Skeletal muscle tissue (tissue), 4 donors: ENCODE measurements around the gene C19orf47. TPM values are rescaled to one million over a fixed set of nuclear protein-coding genes. Genes with fewer than 3 reads are reported as not detected.
"Not testable (repeated sequence)": the region's sequence is repeated elsewhere in the genome, so short reads cannot be mapped to it uniquely, and the experiment has no call there.

Experiments used
- H3K27ac ChIP-seq: one replicate; pipeline ENCODE4 v1.7.0; 2013; ENCODE audit warnings: mild to moderate bottlenecking, low read depth, low read length, inconsistent platforms
- H3K27me3 ChIP-seq, 3 donors: one replicate each; pipeline ENCODE4 v1.7.0; 2013; ENCODE audit warnings: low read length in 3 of 3; ENCODE audit not compliant: control insufficient read depth in 3 of 3, insufficient read depth in 3 of 3
- H3K36me3 ChIP-seq, 3 donors: one replicate each; pipeline ENCODE4 v1.7.0; 2013; ENCODE audit warnings: low read length in 3 of 3; ENCODE audit not compliant: control insufficient read depth in 3 of 3, insufficient read depth in 3 of 3
- H3K4me1 ChIP-seq, 3 donors: one replicate each; pipeline ENCODE4 v1.7.0; 2013; ENCODE audit warnings: low read length in 3 of 3, mild to moderate bottlenecking in 3 of 3; ENCODE audit not compliant: control insufficient read depth in 3 of 3, insufficient read depth in 3 of 3
- H3K4me3 ChIP-seq, 3 donors: one replicate each; pipeline ENCODE4 v1.7.0; 2013; ENCODE audit warnings: low read length in 3 of 3
- H3K9ac ChIP-seq, 3 donors: one replicate each; pipeline ENCODE4 v1.7.0; 2013; ENCODE audit warnings: low read length in 3 of 3, mild to moderate bottlenecking in 3 of 3, moderate library complexity in 2 of 3, low read depth in 1 of 3
- H3K9me3 ChIP-seq, 3 donors: one replicate each; pipeline ENCODE4 v1.7.0; 2013; ENCODE audit warnings: low read length in 3 of 3; ENCODE audit not compliant: control insufficient read depth in 3 of 3
- total RNA-seq: library from RNA; depleted of rRNA; stranded (reverse); fragments of >200 nt; gene quantifications from one replicate; pipeline ENCODE4 v1.2.3, GENCODE V29; 2014
- donor health status: Osteomylitis.

The C19orf47 gene
- total RNA-seq, 1 donor from 2014 or later, result 35.0 TPM

DNA sequence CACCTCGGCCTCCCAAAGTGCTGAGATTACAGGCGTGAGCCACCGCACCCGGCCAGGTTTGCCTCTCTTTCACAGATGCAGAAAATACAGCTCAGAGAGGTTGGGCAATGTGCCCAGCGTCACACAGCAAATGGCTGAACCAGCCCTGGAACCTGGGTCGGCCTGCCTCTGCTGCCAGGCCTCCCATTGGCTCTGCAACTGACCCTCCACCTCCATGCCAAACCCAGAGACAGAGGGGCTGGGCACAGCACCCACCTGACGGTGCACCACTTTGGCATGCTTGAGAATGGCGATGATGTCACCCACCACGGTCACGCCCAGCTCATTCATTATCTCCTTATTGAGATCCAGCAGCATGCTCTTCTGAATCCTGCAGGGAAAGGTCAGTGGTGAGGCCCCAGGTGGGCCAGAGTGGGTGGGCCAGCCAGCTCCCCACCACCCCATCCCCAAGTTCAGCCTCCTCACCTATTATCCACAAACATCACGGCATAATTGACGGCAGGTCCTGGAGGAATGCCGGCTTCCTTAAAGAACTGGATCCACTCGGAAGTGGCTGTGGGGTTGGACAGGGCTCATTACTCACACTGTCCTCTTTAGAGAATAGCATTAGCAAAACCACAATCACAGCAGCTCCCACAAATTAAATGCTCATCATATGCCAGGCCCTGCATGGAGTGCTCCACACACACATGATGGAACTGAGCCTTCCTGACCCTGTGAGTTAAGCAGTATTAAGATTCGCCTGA is 12.2 kb downstream of the C19orf47 start:
- Histone ChIP-seq H3K4me3 (no peak overlapping the region), H3K9me3 (no peaks in the 10 kb centered on the region), H3K27ac (no peak overlapping the region), H3K27me3 (no peaks in the 10 kb centered on the region), H3K9ac (peak overlapping the region in 1 of 3 donors; percentile 43), H3K4me1 (peaks cover 0 to 6% (median 2%) of the 10 kb centered on the region in 3 donors), H3K36me3 (peaks cover 41 to 49% (median 48%) of the 10 kb centered on the region in 3 donors)

DNA sequence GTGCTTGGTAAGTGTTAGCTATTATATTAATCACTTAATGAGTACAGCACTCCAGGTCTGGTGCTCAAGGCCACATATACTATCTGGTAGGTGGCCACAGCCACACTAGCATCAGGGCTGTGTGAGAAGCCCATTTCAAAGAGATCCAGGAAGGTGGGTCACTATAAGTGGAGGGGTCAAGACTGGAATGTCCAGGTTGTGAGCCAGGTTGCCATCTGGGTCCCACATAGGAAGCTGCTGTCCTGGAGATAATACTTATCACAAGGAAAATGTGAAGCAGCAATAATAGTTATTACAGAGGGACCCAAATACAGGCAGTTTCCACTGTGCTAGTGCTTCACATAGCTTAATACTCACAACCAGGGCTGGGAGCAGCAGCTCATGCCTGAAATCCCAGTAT is 13.1 kb downstream of the C19orf47 start:
- Histone ChIP-seq H3K4me1 (peaks cover 0 to 6% (median 2%) of the 10 kb centered on the region in 3 donors), H3K27me3 (no peaks in the 10 kb centered on the region), H3K4me3 (no peak overlapping the region), H3K9me3 (no peaks in the 10 kb centered on the region), H3K27ac (no peak overlapping the region), H3K36me3 (peaks cover 47 to 55% (median 54%) of the 10 kb centered on the region in 3 donors), H3K9ac (no peak overlapping the region)

DNA sequence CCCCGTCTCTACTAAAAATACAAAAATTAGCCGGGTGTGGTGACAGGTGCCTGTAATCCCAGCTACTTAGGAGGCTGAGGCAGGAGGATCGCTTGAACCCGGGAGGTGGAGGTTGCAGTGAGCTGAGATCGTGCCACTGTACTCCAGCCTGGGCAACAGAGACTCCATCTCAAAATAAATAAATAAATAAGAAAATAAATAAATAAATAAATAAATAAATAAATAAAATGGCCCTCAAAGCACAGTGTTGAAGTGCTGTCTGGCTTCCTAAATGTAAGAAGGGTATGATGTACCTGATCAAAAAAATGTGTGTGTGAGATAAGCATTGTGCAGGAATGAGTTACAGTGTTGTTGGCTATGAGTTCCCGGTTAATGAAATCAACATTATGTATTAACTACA is 15.1 kb downstream of the C19orf47 start:
- H3K27ac ChIP-seq, H3K9ac ChIP-seq, H3K4me1 ChIP-seq, H3K27me3 ChIP-seq, H3K4me3 ChIP-seq, H3K9me3 ChIP-seq: not testable (repeated sequence)
- H3K36me3 ChIP-seq, result peaks cover 53 to 67% (median 65%) of the 10 kb centered on the region in 3 donors

DNA sequence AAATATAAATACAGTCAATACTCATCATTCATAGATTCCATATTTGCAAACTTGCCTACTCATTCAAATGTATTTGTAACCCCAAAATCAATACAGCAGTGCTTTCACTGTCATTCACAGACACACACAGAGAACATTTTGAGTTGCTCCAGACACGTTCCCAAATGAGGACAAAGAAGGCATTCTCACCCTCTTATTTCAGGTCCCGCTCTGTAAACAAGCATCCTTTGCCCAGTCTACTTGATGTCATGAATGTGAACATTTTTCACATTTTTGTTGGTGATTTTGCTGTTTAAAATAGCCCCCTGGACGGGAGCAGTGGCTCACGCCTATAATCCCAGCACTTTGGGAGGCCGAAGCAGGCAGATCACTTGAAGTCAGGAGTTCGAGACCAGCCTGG is 15.5 kb downstream of the C19orf47 start:
- no peak overlapping the region for H3K27ac ChIP-seq
- H3K9ac ChIP-seq, result no peak overlapping the region
- H3K9me3 ChIP-seq, result no peaks in the 10 kb centered on the region
- no peak overlapping the region for H3K4me3 ChIP-seq
- H3K36me3 ChIP-seq, result peaks cover 55 to 71% (median 67%) of the 10 kb centered on the region in 3 donors
- H3K4me1 ChIP-seq, result peaks cover 0 to under 1% (median 0%) of the 10 kb centered on the region in 3 donors
- H3K27me3 ChIP-seq, result no peaks in the 10 kb centered on the region

DNA sequence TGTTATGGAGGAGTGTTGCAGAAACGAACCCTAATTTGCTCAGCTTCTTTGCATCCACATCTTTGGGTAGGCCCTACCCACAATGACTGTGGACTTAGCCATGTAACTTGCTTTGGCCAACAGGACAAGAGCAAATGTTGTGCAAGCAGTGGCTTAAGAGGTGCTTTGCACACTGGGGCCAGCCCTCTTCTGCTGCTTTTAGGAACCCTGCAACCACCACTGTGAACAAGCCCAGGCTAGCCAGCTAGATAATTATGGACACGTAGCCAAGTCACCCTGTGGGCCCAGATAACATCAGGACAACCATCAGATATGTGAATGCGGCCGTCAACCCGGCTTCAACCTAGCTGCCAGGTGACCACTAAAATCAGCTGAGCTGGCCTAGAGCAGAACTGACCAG is 17.1 kb downstream of the C19orf47 start:
- H3K9ac ChIP-seq, result peak overlapping the region in 1 of 3 donors; percentile 16
- H3K4me1 ChIP-seq, result no peaks in the 10 kb centered on the region
- H3K27ac ChIP-seq, result no peak overlapping the region
- no peaks in the 10 kb centered on the region for H3K9me3 ChIP-seq
- H3K4me3 ChIP-seq, result no peak overlapping the region
- no peaks in the 10 kb centered on the region for H3K27me3 ChIP-seq
- H3K36me3 ChIP-seq, result peaks cover 62 to 83% (median 73%) of the 10 kb centered on the region in 3 donors

DNA sequence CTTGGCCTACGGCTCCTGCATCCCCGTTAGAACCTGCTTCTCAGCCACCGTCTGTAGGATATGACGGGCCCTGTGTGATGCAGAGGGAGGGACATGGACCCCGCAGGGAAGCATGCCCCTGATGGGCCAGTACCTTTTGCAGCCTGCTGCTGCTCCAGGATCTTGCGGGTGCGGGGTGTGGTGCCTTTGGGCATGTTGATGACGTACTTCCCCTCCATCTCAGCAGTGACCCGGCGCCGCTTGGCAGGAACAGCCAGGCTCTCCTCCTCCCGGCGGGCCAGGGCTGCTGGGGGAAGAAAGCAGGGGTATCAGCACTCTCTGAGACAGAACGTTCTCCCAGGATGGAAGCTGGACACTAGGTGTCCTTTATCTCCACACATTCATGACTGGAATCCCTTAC is 22.0 kb downstream of the C19orf47 start:
- H3K4me3 ChIP-seq, result no peak overlapping the region
- no peaks in the 10 kb centered on the region for H3K9me3 ChIP-seq
- peaks cover 74 to 89% (median 88%) of the 10 kb centered on the region in 3 donors for H3K36me3 ChIP-seq
- H3K27ac ChIP-seq, result no peak overlapping the region
- no peaks in the 10 kb centered on the region for H3K27me3 ChIP-seq
- H3K9ac ChIP-seq, result no peak overlapping the region
- H3K4me1 ChIP-seq, result no peaks in the 10 kb centered on the region

DNA sequence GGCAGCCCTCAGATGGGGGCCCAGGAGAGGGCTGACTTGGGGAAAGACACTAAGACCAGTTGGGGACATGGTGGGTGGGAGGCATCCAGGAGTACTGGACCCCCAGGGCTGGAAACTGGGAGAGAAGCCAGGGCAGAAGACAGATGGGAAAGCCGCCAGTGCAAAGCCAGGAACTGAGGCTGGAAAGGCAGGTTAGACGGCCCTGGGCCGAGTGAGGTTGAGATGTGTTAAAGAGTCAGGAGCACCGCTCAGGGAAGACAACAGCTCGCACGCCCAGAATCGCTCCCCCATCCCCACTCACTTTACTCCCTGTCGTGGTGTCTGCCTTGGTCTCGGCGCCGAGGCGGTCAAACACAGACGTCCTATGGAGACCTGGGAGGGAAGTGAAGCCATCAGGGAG is 24.5 kb downstream of the C19orf47 start:
- Histone ChIP-seq H3K27ac (no peak overlapping the region), H3K9ac (no peak overlapping the region), H3K9me3 (no peaks in the 10 kb centered on the region), H3K36me3 (peaks cover 79 to 84% (median 79%) of the 10 kb centered on the region in 3 donors), H3K27me3 (no peaks in the 10 kb centered on the region), H3K4me3 (no peak overlapping the region), H3K4me1 (no peaks in the 10 kb centered on the region)

DNA sequence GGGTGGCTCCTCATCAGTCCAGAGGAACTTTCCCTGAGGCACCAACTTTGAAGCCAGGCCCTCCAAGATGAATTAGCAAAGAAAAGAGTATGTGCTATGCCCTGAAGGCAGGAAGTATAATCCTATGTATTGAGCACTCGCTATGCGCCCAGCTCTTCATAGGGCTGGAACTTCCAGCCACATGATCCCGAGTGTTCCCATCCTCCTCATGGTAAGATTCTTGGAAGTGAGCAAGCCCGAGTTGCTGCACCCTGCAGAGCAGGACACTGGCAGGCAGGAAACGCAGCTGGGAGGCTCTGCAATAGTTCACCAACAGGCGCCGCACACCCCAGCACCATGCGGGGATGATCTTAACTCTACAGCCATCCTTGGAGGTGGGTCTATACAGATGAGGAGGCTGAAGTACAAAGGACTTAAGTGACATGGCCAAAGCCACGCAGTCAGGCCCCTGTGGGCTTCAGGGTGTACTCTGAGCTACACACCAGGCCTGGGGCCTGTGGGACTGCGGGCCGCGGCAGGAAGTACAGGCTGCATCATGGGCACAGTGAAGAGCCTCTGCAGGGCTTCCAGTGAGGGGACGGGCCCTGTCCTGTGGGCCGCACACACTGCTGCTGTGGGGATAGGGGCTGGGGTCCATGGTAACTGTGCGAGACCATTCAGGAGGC is 25.1 kb downstream of the C19orf47 start:
- Histone ChIP-seq H3K9me3 (no peaks in the 10 kb centered on the region), H3K36me3 (peaks cover 72 to 78% (median 73%) of the 10 kb centered on the region in 3 donors)

DNA sequence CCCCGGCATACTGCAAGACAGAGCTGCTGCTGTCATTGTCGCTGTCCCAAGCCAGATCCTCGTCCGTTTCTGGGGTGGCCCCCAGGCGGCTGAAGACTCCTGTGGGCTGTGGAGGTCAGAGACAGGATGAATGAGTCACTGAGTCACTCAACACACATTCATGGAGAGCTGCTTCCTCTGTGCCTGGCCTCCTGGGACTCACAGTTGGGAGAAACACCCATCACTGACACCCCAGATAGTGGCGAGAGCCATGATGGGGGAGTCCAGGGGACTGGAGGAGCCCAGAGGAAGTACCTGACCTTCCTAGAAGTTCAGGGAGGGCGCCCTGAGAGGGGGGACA is 26.0 kb downstream of the C19orf47 start:
- Histone ChIP-seq H3K9ac (no peak overlapping the region), H3K9me3 (no peaks in the 10 kb centered on the region), H3K36me3 (peaks cover 64 to 69% (median 65%) of the 10 kb centered on the region in 3 donors), H3K27me3 (no peaks in the 10 kb centered on the region), H3K27ac (no peak overlapping the region), H3K4me1 (no peaks in the 10 kb centered on the region), H3K4me3 (no peak overlapping the region)

More for the DNA sequence above, 25.1 kb downstream of the C19orf47 start:
- Histone ChIP-seq H3K27ac (no peak overlapping the region), H3K4me1 (no peaks in the 10 kb centered on the region), H3K4me3 (no peak overlapping the region), H3K27me3 (no peaks in the 10 kb centered on the region), H3K9ac (no peak overlapping the region)

DNA sequence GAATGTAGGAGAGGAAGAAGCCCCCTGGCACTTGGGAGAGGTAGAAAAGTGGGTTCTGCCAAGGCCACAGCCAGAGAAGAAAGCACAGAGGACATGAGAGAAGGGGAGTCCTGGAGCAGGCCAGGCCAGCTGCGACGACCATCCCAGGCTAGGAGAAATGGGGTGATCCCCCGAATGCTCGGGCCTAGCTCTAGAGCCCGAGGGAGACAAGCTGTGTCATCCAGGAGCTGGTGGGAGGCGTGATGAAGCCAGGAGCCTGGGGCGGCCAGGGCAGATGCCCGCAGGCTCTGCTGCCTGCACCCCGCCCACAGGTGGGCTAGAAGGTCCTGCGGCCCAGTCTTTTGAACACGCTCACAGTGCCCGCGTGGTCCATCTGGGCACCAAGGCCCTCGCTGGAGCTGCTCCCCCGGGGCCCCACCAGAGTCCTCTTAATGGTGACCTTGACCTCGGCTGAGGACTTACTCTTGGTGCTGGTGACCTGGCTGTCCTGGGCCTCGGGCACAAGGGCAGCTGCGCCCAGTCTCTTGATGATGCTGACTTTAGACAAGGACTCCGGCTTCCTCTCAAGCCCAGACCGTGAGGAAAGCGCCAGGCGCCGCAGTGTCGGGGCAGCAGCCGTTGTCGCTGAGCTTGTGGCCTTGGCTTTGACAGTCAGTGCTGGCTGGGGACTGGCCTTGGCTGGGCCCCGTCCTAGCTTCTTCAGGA is 26.5 kb downstream of the C19orf47 start:
- no peak overlapping the region for H3K9ac ChIP-seq
- no peaks in the 10 kb centered on the region for H3K27me3 ChIP-seq
- H3K27ac ChIP-seq, result no peak overlapping the region
- no peaks in the 10 kb centered on the region for H3K9me3 ChIP-seq
- no peaks in the 10 kb centered on the region for H3K4me1 ChIP-seq
- peaks cover 62 to 66% (median 64%) of the 10 kb centered on the region in 3 donors for H3K36me3 ChIP-seq
- no peak overlapping the region for H3K4me3 ChIP-seq
